Mesothelial cell of epicardium (in vitro differentiated cells): ENCODE results near the gene TMEM38A. TPM values are rescaled to one million over a fixed set of nuclear protein-coding genes. Genes with fewer than 3 reads are reported as not detected.

Source experiments
- DNase-seq, 2 experiments: peaks; one replicate each; pipeline ENCODE4 v3.0.0; 2021; ENCODE audit warnings: low spot score in 2 of 2; ENCODE audit not compliant: unreplicated experiment in 2 of 2
- H3K27ac Mint-ChIP-seq: 2 replicates; pipeline ENCODE4 v1.8.0; 2021; ENCODE audit warnings: mixed read lengths
- H3K27me3 Mint-ChIP-seq: 2 replicates; pipeline ENCODE4 v1.8.0; 2021; ENCODE audit warnings: low read depth, mixed read lengths
- H3K36me3 Mint-ChIP-seq: 2 replicates; pipeline ENCODE4 v1.8.0; 2021; ENCODE audit warnings: mixed read lengths
- H3K4me1 Mint-ChIP-seq: 2 replicates; pipeline ENCODE4 v1.8.0; 2021; ENCODE audit warnings: mixed read lengths
- H3K4me3 Mint-ChIP-seq: 2 replicates; pipeline ENCODE4 v1.8.0; 2021; ENCODE audit warnings: mild to moderate bottlenecking, moderate library complexity, mixed read lengths
- H3K9me3 Mint-ChIP-seq: 2 replicates; pipeline ENCODE4 v1.8.0; 2021; ENCODE audit warnings: mixed read lengths
- total RNA-seq: library from RNA; stranded (reverse); gene quantifications from 3 replicates; pipeline ENCODE4 v1.2.1, GENCODE V29; 2021
- TF ChIP-seq, protein P1 (sequence below): fragments of 200-600 bp; sonication (generic); IDR thresholded peaks from one replicate; pipeline ENCODE4 v1.5.0; 2021; ENCODE audit warnings: antibody characterized with exemption; ENCODE audit not compliant: unreplicated experiment

The TMEM38A gene
- total RNA-seq, 1 donor from 2014 or later = 5.7 TPM

DNA sequence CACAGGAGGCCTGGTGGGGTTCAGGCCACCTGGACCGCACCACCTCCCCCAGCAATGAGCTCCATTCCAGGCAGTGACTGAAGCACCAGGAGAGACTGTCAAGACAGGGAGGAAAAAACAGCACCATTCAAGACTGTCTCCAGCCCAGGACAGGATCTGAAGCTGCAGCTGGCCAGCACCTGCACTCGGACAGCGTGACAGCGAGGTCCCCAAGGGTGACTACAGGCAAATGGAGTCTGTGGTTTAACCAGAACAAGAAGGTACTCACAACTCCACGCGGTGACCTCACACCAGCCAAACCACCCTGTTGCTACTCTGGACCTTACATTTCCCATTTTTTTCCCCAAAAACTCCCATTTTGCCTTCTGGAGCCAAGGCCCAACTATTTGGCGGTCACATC, 42.7 kb upstream of the TMEM38A start:
- H3K4me3 Mint-ChIP-seq = no peak overlapping the region
- peaks cover 6% of the 10 kb centered on the region for H3K4me1 Mint-ChIP-seq
- H3K9me3 Mint-ChIP-seq = no peaks in the 10 kb centered on the region
- DNase-seq = no peak
- TF ChIP-seq, protein P1, sequence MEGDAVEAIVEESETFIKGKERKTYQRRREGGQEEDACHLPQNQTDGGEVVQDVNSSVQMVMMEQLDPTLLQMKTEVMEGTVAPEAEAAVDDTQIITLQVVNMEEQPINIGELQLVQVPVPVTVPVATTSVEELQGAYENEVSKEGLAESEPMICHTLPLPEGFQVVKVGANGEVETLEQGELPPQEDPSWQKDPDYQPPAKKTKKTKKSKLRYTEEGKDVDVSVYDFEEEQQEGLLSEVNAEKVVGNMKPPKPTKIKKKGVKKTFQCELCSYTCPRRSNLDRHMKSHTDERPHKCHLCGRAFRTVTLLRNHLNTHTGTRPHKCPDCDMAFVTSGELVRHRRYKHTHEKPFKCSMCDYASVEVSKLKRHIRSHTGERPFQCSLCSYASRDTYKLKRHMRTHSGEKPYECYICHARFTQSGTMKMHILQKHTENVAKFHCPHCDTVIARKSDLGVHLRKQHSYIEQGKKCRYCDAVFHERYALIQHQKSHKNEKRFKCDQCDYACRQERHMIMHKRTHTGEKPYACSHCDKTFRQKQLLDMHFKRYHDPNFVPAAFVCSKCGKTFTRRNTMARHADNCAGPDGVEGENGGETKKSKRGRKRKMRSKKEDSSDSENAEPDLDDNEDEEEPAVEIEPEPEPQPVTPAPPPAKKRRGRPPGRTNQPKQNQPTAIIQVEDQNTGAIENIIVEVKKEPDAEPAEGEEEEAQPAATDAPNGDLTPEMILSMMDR = no peak
- H3K27me3 Mint-ChIP-seq = no peaks in the 10 kb centered on the region
- H3K27ac Mint-ChIP-seq = no peak overlapping the region
- no peaks in the 10 kb centered on the region for H3K36me3 Mint-ChIP-seq

DNA sequence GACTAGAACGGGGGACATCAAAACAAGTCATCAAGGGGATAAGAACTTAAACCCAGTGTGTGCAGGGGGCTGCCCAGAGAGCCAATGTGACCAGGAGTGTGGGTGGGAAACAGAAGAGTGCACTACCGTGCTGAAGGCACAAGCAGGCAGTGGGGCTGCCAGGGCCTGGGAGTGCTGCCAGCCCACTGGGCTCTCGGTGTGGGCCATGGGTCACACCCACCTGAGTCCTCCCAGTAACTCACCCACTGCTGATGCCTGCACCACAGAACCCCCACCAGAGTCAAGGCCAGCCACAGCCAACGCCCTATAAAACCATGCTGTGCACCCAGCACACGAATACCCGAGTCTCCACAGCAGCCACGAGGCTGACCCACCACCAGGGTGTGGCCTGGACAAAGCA, 41.5 kb upstream of the TMEM38A start:
- no peak overlapping the region for H3K4me3 Mint-ChIP-seq
- TF ChIP-seq, protein P1 = no peak
- no peaks in the 10 kb centered on the region for H3K36me3 Mint-ChIP-seq
- H3K27ac Mint-ChIP-seq = no peak overlapping the region
- H3K27me3 Mint-ChIP-seq = no peaks in the 10 kb centered on the region
- no peak for DNase-seq
- H3K9me3 Mint-ChIP-seq = no peaks in the 10 kb centered on the region
- peaks cover 6% of the 10 kb centered on the region for H3K4me1 Mint-ChIP-seq

DNA sequence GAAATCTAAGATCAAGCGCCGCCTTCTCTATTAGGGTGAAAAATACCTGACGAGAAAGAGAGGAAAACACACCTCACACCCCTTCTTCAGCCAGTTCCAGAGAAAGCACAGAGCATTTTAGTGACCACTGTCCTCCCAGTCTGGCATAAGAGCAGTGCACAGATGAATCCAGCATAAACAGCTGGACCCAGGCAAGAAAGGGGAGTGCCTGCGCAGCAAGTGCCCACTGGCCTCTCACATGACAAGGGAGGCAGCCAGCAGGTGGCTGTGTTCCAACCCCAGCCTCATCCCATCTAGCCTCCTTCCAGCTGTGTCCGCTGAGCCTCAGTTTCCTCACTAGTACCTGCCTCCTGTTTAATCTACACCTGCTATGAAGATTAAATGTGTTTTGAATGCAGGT, 40.9 kb upstream of the TMEM38A start:
- Mint-ChIP-seq H3K4me3 (no peak overlapping the region), H3K4me1 (peaks cover 2% of the 10 kb centered on the region), H3K27ac (no peak overlapping the region), H3K27me3 (no peaks in the 10 kb centered on the region), H3K36me3 (no peaks in the 10 kb centered on the region), H3K9me3 (no peaks in the 10 kb centered on the region)
- no peak for DNase-seq
- TF ChIP-seq, protein P1 = no peak

DNA sequence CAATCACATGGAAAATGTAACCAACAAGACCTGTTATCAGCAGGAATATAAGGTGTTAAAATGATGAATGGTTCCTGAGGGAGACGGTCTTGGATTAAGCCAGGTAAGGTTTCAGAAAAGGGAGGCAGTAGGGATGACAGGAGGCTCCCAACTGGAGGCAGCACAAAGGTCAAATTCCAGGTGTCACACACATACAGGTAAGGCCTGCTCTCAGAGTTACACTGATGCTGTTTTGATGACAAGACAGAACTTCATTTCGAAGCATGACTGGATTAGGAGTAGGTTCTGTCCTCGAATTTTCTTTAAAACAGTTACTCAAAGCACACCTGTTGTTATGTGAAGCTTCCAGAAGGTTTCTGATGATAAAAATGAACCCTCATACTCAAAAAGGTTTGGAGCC, 40.4 kb upstream of the TMEM38A start:
- TF ChIP-seq, protein P1 = no peak
- peaks cover 3% of the 10 kb centered on the region for H3K4me1 Mint-ChIP-seq
- DNase-seq = no peak
- no peaks in the 10 kb centered on the region for H3K9me3 Mint-ChIP-seq
- no peak overlapping the region for H3K4me3 Mint-ChIP-seq
- no peak overlapping the region for H3K27ac Mint-ChIP-seq
- no peaks in the 10 kb centered on the region for H3K27me3 Mint-ChIP-seq
- no peaks in the 10 kb centered on the region for H3K36me3 Mint-ChIP-seq

DNA sequence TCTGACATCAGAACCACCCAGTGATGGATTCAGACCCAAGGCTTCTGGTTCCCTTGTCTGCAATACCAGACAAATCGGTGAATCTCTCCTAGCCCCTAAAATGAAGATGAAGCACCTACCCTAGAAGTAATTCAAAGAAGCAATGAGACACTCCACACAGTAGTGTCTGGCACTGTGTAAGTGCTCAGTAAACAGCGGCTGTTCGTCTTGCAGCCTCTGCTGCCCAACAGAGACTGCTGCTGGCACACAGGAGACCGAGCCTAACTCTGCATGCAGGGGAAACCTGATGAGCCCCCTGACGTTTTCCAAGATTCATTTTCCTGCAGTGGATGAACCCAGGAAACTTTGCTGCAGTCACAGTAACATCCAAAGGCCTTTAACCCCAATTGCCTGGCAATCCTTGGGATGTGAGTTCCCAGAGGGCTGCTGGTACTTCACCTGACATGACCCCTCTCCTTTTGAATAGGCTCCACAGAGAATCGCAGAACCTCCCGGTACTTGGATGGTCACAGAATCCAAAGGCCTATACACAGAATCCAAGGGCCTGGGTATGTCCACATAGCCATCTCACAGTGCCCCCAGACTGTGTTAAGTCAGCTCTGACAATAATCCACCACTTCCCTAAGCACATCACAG, 39.7 kb upstream of the TMEM38A start:
- no peak overlapping the region for H3K4me3 Mint-ChIP-seq
- no peaks in the 10 kb centered on the region for H3K9me3 Mint-ChIP-seq
- TF ChIP-seq, protein P1 = no peak
- DNase-seq = no peak
- H3K36me3 Mint-ChIP-seq = no peaks in the 10 kb centered on the region
- H3K4me1 Mint-ChIP-seq = peaks cover 9% of the 10 kb centered on the region
- no peaks in the 10 kb centered on the region for H3K27me3 Mint-ChIP-seq
- no peak overlapping the region for H3K27ac Mint-ChIP-seq

DNA sequence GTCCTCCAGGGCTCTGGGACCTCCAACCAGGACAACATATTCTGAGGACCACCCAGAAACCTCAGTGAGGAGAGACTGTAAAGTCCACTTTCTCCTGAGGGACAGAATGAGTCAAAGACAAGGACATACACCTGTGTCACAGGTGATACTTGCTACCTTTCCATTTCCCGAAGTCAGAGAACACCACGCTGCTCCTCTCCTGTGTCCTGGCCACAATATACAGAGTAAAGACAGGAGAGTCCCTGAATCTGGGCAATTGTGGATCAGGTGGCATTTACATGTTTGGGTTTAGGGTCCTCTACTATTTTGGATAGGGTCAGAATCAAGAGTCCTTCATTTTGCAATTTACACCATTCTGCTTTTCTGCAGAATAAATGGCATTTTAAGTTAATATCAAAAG, 37.9 kb upstream of the TMEM38A start:
- H3K9me3 Mint-ChIP-seq = no peaks in the 10 kb centered on the region
- H3K4me3 Mint-ChIP-seq = no peak overlapping the region
- H3K27me3 Mint-ChIP-seq = no peaks in the 10 kb centered on the region
- TF ChIP-seq, protein P1 = no peak
- peaks cover 18% of the 10 kb centered on the region for H3K4me1 Mint-ChIP-seq
- H3K27ac Mint-ChIP-seq = no peak overlapping the region
- DNase-seq = no peak
- no peaks in the 10 kb centered on the region for H3K36me3 Mint-ChIP-seq
